ENCODE data around the gene NLRP10.

Gene NLRP10

DNA sequence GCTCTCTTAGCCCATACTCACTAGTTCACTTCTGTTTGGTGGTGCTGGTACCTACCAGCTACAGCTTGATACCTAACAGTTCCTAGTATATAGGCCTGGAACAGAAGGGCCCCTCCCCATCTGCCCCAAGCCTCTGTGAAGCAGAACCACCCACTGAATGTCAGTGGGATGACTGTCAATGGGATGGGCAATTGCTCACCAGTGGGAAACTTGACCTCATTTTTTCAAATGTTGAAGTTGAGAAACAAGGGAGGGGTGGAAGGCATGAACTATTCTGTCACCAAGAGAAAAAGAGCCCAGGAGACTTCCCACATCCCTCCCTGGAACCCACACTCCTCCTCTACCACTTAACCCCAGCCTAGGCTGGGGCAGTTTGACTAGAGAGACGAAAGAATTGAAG lies at the start of gene NLRP10:
Gene NLRP10, minus strand, starts transcription at position 62 of the 400 bp plus-strand sequence. CDS start 1,952 bp downstream, outside the sequence.
- no peak within 1 kb of the TSS for H3K27ac ChIP-seq
- no peak for TF ChIP-seq ZFX (IDR thresholded peaks at IDR 0.05)
- TF ChIP-seq CTCF (conservative IDR thresholded peaks at IDR 0.05): no peak

- TF ChIP-seq ZFX (IDR thresholded peaks at IDR 0.05): no peak
- TF ChIP-seq CTCF (conservative IDR thresholded peaks at IDR 0.05): no peak
- no peak overlapping the region for H3K27ac ChIP-seq
Observed at GRCh38 chr11:8013833-8014232, 48.6 kb upstream of the NLRP10 start.

GRCh38 chr11:8011981-8012444 lies 46.8 kb upstream of the NLRP10 start:
- no peak overlapping the region for H3K27ac ChIP-seq
- TF ChIP-seq CTCF (conservative IDR thresholded peaks at IDR 0.05): no peak
- no peak for TF ChIP-seq ZFX (IDR thresholded peaks at IDR 0.05)

- TF ChIP-seq CTCF (conservative IDR thresholded peaks at IDR 0.05) (no peak), ZFX (IDR thresholded peaks at IDR 0.05) (no peak)
- no peak overlapping the region for H3K27ac ChIP-seq
Observed at GRCh38 chr11:8011371-8011770, 46.1 kb upstream of the NLRP10 start.

DNA sequence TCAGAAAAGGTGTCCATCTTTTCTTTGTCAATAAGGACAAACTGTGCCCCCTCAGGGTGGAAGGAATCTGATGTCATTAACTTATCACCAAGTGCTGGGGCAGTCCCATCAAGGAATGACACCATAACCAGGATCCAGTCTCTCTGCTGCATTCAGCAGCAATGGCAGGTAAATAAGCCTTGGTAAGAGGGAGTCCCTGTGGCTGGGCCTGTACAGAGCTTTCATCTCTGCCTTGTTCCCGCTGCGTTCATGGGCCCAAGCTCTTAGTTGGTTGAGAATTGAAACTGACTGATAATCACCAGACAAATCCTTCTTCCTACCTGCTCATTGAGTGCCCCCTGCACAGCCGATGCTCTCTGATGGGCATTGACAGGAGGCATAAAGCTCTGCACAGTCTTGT lies 44.6 kb upstream of the NLRP10 start:
- TF ChIP-seq ZFX (IDR thresholded peaks at IDR 0.05) (no peak), CTCF (conservative IDR thresholded peaks at IDR 0.05) (no peak)
- no peak overlapping the region for H3K27ac ChIP-seq

DNA sequence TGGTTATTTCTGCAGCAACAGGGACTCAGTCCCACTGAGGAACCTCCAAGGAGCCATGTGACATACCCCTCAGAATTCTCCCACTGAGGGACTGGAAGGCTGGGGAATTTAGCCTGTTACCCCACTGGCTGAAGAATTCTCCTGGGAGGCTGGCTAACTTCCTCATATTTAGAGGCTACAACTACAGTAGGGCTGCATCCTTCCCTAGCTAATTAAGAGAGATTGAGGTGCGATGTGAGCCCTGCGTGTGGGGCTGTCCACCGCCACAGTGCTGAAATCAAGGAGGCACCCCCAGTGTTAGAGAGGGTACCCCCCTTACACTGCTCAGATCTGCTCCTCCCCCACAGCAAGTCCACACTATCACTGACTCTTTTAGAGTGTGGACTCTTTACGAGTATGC lies 43.0 kb upstream of the NLRP10 start:
- TF ChIP-seq CTCF (conservative IDR thresholded peaks at IDR 0.05) (no peak), ZFX (IDR thresholded peaks at IDR 0.05) (no peak)
- H3K27ac ChIP-seq: no peak overlapping the region

DNA sequence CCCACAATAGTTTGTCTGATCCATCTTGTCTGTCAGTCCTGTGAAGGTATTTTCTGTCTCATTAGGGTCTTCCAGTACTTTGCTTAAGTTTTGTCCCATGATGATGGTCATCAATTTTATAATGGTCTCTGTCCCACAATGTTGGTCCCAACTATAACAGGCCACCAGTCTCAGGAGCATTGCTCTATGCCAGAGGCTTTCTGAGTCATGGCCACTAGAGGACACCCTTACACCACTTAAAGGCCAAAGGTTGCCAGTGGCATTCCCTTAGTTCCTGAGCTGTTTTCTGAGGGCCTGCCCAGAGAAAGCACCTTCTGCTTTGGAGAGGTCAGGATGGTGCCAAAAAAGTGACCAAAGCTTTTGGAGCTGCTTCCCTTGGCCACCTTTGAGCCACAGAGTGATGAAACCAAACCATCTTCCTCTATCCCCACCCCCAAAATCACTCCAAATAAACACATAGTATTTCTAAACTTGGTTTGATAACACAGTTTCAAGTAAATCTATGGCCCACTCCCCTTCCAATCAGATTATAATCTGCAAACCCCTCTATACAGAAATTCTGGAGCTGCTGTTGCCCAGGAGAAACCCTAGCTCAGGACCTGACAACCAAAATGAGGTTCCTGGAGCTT lies 41.2 kb upstream of the NLRP10 start:
- no peak overlapping the region for H3K27ac ChIP-seq
- TF ChIP-seq ZFX (IDR thresholded peaks at IDR 0.05): no peak
- peak; percentile 95 for TF ChIP-seq CTCF (conservative IDR thresholded peaks at IDR 0.05)
